GM12874 (cell line): Measurements from ENCODE around the gene DTX4.
A peak's percentile ranks its signal among the peaks of the same experiment; 100 is the strongest.

Source experiments
- CTCF ChIP-seq: IDR thresholded peaks from 2 replicates; pipeline ENCODE4 v1.5.1; 2011; ENCODE audit warnings: low read depth, mild to moderate bottlenecking, control low read depth, low read length, moderate library complexity; ENCODE audit not compliant: insufficient read depth

The DTX4 gene

DNA sequence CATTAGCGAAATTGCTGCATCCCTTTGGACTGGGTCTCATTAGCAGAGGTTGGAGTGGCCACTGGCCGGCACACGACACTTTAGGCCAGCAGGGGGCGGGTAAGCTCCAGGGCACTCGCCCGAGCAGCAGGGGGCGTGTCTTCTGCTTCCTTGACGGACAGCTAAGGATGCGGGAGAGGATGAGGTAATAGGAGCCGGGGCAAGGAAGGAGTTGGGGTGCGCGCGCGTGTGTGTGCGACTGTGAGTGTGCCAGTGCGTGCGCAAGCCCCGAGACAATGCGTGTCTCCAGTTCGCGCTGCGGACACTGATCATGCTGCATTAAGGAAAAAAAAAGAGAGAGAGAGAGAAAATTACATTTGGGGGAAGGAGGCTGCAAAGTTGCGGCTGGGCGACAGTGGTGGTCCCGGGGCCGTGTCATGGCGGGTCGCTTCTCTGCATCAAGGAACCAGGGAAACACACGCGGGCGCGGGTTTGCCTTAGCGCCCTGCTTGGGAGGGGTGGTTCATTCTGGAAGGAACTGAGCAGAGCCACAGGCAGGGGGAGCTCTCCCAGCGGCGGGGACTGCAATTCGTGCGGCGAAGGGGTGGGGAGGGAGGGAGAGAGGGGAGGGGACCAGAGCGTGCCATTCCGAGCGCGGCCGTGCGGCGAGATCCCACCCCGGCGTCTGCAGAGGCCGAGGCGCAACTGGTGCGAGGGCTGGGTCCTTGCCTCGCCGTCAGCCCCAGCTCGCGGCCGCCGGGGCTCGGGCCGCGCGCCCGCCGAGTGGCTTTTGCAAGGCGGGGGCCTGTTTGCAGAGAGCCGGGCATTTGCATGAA is at the start of gene DTX4:
Gene DTX4 (plus strand): TSS at position 625 of the 815 bp plus-strand sequence. CDS start 464 bp downstream, outside the sequence.
- TF ChIP-seq CTCF = peak; percentile 93

- peak; percentile 99 for TF ChIP-seq CTCF
Measured at GRCh38 chr11:59135648-59136461, 36.1 kb upstream of the DTX4 start.

DNA sequence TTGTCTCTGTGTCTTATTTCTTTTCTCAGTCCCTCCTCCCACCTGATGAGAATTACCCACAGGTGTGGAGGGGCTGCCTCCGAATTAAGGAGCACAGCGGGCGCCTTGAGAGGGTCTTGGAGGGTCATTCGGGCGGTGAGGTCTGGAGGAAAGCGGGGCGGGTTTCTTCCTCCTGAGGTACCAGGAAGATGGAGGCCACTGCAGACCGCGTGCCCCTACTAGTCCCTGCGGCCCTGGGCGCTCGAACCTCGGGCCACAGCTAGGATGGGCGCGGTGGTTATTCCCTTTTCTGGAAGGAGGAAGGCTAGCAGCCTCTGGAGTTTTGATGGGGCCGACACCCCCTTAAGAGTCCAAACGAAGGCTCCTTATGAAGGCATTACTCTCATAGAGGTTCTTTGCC is 34.7 kb upstream of the DTX4 start:
- no peak for TF ChIP-seq CTCF

- no peak for TF ChIP-seq CTCF
Measured at GRCh38 chr11:59138643-59139042, 33.3 kb upstream of the DTX4 start.

GRCh38 chr11:59141191-59141590 is 30.7 kb upstream of the DTX4 start:
- no peak for TF ChIP-seq CTCF

DNA sequence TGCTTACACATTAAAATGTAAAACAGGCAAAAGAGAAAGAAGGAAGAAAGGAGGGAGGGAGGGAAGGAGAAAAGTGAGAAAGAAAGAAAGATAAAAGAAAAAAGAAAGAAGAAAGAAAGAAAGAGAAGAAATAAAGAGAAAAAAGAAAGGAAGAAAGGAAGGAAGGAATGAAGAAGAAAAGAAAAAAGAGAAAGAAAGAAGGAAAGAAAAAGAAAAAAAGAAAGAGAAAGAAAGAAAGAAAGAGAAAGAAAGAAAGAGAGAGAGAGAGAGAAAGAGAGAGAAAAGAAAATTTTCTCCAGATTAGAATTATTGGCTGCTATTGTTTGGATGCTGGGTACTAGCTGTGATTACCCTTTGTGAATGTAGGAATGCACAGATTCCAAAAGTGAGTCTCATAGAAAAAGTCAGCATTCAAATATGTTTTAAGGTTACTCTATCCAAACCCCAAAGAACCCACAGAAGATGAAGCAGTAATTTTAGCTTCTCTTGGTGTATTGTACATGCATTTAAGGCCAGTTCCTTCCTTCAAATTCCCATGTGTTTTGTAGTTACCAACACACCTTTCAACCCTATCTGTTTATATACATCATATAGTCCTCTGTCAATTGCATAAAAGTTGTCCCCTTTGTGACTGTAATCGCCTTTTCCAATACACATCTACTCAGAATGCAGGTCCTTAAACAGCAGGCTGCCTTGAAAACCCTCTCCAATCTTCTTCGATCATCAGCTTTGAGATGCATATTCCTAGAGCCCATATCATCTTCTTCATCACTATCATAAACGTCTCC is 30.1 kb upstream of the DTX4 start:
- no peak for TF ChIP-seq CTCF
